IPS DF 4.7 (cell line): ENCODE data around the gene SIGLEC8.
"Not testable (repeated sequence)": the region's sequence is repeated elsewhere in the genome, so short reads cannot be mapped to it uniquely, and the experiment has no call there.

Source experiments
- DNase-seq: peaks from one replicate; pipeline ENCODE4 v3.0.0-alpha.2; 2013; ENCODE audit warnings: low spot score; ENCODE audit errors: extremely low read depth

The SIGLEC8 gene

GRCh38 chr19:51458051-51458645, at the start of gene SIGLEC8:
Gene SIGLEC8, minus strand, starts transcription at chr19:51458454. Its CDS starts 67 bp downstream, at chr19:51458387.
- DNase-seq: no peak

- no peak for DNase-seq
Measured at GRCh38 chr19:51507640-51508058, 49.4 kb upstream of the SIGLEC8 start.

- no peak for DNase-seq
Measured at GRCh38 chr19:51507192-51507591, 48.9 kb upstream of the SIGLEC8 start.

- no peak for DNase-seq
Measured at GRCh38 chr19:51505904-51506303, 47.6 kb upstream of the SIGLEC8 start.

GRCh38 chr19:51503896-51504295, 45.6 kb upstream of the SIGLEC8 start:
- DNase-seq: no peak

GRCh38 chr19:51503286-51503817, 45.1 kb upstream of the SIGLEC8 start:
- DNase-seq: no peak

GRCh38 chr19:51501594-51502263, 43.5 kb upstream of the SIGLEC8 start, which contains the start of gene SIGLEC12:
Gene SIGLEC12, minus strand, starts transcription at chr19:51501800. Its CDS starts 67 bp downstream, at chr19:51501733.
- DNase-seq: no peak

- not testable (repeated sequence) for DNase-seq
Measured at GRCh38 chr19:51500931-51501330, 42.7 kb upstream of the SIGLEC8 start.

GRCh38 chr19:51497666-51498065, 39.4 kb upstream of the SIGLEC8 start:
- DNase-seq: no peak

- DNase-seq: no peak
Measured at GRCh38 chr19:51493776-51494175, 35.5 kb upstream of the SIGLEC8 start.

- no peak for DNase-seq
Measured at GRCh38 chr19:51491586-51491985, 33.3 kb upstream of the SIGLEC8 start.

- peak; percentile 25 for DNase-seq
Measured at GRCh38 chr19:51490676-51491075, 32.4 kb upstream of the SIGLEC8 start.

GRCh38 chr19:51489113-51489512, 30.9 kb upstream of the SIGLEC8 start:
- DNase-seq: no peak

- DNase-seq: no peak
Measured at GRCh38 chr19:51488491-51488890, 30.2 kb upstream of the SIGLEC8 start.

GRCh38 chr19:51485960-51486660, 27.9 kb upstream of the SIGLEC8 start:
- DNase-seq: no peak

- DNase-seq: no peak
Measured at GRCh38 chr19:51480590-51480989, 22.3 kb upstream of the SIGLEC8 start.

GRCh38 chr19:51479531-51480331, 21.5 kb upstream of the SIGLEC8 start:
- no peak for DNase-seq

GRCh38 chr19:51478381-51479234, 20.4 kb upstream of the SIGLEC8 start, which contains the start of gene CEACAM18:
Gene CEACAM18, plus strand, starts transcription at chr19:51478539.
- no peak for DNase-seq

- no peak for DNase-seq
Measured at GRCh38 chr19:51477344-51477743, 19.1 kb upstream of the SIGLEC8 start.

- no peak for DNase-seq
Measured at GRCh38 chr19:51476164-51476563, 17.9 kb upstream of the SIGLEC8 start.
